HuH-7.5 (cell line): ENCODE data around the gene BCL7B.
"Not testable (repeated sequence)": the region's sequence is repeated elsewhere in the genome, so short reads cannot be mapped to it uniquely, and the experiment has no call there.

Experiments used
- DNase-seq: peaks from one replicate; pipeline ENCODE4 v3.0.0; 2011; ENCODE audit warnings: low spot score

Gene BCL7B

DNA sequence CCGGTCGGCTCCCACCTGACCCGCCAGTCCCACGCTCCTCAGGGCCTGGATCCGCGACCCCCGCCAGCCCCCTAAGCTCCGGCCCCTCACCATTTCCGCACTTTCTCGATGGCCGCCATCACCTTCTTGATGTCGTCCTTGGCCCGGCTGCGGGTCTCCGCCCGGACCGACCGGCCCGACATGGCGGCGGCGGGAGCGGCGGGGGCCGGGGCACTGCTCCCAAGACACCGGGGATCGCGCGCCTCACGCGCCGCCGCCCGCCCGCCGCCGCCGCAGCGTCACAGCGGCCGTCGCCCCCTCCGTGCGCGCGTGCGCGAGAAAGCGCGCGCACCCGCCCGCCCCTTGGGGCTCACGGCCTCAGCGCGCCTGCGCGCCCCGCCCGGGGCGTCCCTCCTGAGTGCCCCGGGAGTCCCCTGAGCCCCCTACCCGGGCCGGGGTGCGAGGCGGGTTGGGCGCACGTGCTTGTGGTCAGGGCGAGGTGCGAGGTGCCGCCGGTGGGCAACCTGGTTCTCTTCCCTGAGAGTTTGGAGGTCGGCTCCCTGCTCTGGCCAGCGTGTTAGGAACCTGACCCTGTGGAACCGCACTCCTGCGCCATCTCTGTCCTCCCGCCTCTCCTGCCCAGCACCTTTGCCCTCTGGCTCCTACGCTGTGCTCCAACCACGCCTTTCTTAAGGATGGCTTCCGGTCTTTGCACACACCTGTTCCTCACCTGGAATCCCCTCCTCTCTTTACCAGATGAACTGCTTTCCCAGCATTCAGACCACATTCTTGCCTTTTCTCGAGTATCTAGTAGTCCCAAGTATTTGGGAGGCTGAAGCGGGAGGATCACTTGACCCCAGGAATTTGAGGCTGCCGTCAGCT is at the start of gene BCL7B:
BCL7B (minus strand) TSS at position 294 of the 861 bp plus-strand sequence; CDS start at position 182, 112 bp downstream.
- DNase-seq = peak; percentile 93

DNA sequence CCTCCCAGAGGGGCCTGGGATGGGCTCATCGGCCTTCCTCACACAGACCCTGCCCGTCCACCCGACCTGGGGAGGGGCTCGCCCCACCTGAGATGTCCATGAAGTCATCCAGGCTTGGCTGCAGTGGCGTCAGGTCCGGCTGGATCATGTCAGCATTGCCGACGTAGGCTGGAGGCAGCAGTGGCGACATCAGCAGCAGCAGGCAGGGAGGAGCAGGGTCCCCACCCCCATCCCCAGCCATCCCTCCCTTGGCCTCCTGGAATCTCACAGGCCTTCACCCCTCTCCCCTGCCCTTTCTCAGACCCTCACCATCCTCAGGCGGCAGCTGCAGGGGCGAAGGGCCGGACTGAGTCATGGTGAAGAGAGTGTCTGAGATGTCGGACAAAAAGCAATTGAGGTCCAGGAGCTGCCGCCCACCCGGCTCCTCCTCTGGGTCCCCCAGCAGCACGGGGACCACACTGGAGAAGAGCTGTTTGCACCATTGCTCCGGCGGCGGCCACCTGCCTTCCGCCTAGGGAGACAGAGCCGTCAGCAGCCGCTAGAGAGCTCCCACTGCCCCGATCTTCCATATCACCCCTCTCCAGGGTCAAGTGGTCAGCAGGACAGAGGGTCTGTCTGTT is 48.2 kb upstream of the BCL7B start:
- no peak for DNase-seq

DNA sequence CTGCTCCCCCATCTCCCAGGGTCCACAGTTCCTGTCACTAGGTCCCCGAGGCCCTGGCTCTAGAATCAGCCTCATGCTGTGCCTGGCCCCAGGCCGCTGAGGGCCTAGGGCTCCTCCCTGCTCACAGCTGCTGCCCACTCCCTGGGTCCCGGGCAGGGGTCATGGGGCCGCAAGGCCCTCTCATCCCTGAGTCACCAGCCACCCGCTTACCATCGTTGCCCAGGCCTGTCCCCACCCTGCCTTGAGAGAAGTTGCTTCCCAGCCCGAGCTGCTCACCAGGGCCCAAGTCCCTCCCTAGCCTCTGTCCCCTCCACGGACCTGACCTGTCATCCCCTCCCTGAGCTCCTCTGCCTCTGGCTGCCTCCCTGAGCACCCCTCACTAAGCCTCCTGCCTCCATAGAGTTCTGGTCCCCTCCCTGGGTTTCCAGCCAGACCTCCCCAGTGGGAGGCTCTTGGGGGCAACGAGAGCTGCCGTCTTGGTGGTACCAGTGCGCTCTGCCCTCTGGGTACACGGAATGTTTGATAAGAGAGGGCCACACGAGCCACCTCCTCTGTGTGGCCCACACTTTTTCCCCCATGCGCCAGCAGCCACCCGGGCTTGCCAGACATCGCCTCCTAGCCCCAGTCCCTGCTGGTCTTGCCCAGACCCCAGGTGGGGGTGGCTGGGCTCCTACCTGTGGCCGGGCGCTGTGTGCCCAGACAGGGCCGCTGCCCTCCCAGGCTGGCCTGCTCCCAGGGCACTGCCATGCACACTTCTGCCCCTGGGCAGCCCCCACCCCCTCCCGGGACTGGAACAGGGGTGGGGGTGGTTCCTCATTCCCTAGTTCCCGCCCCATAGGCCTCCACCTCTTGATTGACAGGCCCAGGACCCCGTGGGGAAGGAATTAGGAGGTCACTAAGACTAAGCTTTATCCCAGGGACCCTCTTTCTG is 45.5 kb upstream of the BCL7B start:
- no peak for DNase-seq

DNA sequence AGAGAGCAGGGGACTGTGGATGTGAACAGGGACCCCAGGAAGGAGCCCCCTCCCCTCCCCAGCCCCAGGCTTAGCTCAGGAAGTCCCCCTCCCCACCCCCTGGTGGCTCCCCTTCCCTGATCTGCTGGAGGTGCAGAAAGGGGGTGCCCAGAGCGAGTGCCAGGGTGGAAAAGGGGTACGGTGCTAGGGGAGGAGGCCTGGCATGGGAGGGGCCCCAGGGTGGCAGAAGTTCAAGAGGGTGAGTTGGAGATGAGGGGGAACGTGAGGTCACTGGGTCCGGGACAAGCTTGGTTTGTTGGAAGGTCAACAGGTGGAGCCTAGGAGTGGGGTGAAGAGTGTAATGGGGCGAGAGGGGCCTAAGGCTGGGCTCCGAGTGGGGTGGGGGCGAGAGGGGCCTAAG is 42.4 kb upstream of the BCL7B start:
- no peak for DNase-seq

DNA sequence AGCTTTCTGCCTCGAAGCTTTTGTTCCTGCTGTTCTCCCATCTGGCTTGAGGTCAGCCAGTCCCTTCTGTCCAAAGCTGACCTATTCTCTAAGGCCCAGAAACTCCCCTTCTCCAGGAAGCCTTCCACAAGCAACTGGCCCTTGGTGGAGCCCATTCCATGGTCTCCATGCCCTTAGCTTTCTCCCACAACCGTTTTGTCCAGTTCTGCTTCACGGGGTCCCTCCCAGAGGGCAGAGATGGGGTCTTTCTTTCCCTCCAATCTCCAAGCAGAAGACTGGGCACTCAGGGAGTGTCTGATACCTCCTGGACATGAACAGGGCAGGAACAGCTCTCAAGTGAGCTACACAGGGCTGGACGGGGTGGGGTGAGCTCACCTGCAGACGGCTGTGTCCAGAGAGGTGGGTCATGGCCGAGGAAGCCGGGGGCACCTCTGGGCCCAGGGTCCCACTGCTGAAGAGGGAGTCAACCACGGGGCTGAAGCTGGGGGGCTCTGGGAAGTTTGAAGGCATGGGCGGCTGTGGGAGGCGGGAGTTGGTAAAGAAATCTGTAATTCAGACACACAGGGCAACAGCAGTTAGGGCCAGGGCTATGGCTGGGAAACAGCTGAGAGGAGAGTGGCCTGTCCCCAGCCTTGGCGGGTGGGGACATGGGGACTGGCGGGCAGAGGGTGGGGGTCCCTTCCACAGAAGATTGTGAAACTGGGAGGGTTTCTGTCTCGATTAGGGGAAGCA is 41.8 kb upstream of the BCL7B start:
- DNase-seq = no peak

DNA sequence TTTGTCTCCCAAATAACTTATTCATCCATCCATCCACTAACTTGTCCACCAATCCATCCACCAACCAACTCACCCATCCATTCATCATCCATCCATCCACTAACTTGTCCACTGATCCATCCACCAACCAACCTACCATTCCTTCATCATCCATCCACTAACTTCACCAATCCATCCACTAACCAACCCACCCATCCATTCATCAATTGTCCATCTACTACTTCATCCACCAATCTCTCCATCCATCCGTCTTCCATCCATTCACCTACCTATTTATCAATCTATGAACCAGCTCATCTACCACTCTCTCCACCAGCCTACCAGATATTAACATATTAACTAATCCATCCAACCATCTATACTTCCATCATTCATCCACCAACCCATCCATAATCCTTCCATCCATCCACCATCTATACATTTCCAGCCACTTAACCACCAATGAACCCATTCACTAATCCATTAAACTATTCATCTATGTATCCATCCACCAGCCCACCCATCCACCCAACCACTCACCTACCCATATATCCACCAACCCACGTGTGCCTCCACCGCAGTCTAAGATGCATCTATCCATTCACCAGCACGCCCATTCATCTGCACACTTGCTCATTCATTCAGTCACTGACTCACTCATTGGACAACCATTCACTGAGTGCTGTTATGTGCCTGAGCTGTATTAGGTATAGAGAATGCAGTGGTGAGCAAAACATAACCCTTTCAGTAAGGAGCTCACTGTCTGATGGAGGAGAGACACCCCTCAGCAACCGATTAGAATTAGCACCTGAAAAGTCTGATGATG is 40.7 kb upstream of the BCL7B start:
- DNase-seq = no peak

DNA sequence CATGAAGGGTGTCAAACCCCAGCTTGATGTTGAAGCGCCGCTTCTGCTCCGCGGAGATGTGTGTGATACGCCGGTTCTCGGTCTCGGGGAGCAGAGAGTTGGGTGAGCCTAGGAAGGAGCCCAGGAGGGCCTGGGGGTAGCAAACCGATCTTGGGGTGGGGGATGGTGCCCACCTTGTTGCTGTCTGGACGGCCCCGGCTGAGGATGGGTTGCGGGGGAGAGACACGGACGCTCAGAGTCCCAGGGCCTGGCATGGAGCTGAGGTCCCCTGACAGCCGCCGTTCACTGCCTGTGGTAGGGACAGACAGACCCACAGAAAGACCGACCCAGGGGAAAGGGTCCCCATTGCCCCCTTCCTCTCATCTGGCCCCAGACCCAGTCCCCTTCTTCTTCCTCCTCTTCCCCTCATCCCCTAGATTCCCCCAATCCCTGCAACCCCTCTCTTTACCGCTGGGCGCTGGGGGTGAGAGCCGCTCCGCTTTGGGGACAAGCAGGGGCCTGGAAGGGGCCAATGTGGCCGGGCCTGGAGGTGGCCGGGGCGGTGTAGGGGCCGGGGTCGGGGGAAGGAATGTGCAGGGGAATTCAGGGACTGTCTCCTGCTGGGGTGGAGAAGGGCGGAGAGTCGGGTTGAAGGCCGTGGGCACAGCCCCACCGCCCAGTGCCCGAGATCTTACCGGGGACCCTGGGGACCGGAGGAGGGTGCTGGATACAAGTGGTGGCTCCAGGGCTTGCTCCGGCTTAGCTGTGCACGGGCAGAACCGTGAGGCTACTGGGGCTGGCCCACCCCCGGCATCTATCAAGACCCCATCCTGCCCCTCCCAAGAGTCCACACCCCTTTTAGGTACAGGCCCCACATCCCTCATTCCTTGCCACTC is 38.9 kb upstream of the BCL7B start:
- DNase-seq = no peak

DNA sequence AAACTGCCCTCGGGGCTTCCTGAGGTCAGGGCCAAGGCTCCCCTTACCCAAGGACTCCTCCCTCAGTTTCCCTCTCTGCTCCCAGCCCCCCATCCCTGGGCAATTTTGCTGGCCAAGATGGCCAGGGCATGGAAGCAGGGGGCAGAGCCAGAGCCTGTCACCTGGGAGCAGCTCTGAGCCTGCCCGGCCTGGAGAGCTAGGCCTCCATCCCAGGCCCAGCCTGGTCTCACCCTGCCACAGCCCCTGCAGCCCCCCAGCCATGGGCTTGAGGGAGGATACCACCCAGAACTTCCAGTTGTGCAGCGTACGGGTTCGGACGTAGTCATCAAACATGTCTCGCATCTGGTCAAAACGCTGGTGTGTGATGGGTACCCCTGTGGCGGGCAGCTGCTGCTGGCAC is 37.9 kb upstream of the BCL7B start:
- DNase-seq = no peak

DNA sequence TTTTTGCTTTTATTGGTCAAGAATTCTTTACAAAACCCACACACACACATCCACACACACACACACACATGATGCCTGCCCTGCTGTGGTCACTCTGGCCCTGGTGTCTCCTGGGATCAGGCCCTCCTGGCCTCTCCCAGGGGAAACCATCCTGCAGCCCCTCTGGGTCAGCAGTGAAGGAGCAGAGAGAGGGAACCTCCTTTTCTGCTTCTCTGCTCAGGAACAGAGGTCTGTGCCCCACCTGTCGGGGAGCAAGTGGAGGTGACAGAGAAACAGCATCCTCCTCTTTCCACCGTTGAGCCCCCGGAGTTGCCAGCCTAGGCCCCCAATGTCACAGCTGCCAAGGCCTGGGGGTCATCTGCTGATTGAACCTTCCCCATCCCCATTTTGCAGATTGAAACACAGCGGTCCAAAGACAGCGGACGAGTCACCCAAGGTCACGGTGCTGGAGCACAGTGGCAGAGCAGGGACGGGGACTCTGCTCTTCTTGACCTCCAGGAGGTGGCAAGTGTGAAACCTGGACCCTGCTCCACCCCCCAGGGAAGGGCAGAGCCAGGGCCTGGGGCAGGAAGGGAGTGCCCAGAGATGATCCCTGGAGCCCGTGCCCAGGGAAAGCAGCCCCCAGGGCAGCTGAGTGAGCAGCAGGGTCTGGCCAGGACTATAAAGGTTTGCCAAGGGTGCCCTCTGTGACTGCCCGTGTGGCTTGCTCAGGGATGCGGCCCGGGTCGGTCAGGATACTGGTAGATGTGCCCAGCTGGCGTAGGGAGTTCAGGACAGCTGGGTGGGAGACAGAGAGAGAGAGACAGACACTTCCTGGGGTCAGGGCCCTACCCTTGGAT is 35.9 kb upstream of the BCL7B start:
- DNase-seq = no peak

DNA sequence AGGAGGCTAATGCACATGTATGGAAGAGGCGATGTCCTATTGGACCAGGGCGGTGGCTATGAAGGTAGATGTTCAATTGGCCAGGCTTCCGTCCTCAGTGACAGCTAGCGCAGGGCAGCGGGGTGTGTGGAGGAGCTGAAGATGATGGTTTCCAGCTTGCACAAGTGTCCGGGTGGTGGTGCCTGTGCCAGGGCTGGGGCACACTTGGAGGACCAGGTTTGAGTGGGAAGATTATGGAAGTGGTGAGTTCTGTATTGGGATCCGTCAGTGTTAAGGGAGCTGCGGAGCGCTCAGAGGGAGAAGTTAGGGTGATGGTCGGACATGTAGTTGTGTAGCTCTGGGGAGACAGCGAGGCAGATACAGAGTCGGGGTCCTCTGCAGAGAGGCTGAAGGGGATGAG is 29.4 kb upstream of the BCL7B start:
- DNase-seq = no peak

DNA sequence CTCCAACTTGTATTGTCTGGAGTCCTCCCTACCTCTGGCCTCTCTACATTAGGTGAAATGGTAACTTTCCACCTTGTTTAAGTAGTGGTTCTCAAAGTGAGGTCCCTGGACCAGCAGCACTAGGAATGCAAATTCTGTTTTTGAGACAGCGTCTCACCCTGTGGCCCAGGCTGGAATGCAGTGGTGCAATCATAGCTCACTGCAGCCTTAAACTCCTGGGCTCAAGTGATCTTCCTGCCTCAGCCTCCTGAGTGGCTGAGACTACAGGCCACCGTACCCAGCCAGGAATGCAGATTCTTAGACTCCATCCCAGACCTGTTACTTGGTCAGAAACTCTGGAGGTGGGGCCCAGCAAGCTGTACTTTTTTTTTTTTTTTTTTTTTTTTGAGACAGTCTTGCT is 27.7 kb upstream of the BCL7B start:
- DNase-seq = no peak

DNA sequence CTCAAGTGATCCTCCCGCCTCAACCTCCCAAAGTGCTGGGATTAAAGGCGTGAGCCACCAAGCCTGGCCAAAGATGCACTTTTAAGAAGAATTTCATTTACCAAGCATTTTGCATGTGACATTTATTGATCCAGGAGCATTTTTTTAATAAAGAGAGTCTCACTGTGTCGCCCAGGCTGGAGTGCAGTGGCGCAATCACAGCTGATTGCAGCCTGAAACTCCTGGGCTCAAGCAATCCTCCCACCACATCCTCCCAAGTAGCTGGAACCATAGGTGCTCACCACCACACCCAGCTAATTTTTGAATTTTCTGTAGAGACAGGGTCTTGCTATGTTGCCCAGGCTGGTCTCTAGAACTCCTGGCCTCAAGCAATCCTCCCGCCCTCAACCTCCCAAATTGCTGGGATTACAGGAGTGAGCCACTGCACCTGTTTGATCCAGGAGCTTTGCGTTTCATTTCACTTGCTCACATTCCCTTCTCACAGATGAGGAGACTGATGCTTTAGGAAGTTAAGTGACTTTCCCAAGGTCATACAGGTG is 25.2 kb upstream of the BCL7B start:
- no peak for DNase-seq

DNA sequence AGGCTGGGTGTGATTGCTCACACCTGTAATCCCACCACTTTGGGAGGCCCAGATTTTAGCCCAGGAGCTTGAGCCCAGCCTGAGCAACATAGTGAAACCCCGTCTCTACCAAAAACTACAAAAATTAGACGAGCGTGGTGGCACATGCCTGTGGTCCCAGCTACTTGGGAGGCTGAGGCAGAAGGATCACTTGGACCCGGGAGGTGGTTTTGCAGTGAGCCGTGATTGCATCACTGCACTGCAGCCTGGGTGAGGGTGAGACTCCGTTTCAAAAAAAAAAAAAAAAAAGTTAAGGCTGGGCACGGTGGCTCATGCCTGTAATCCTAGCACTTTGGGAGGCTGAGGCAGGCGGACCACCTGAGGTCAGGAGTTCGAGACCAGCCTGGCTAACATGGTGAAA is 23.5 kb upstream of the BCL7B start:
- DNase-seq = not testable (repeated sequence)

DNA sequence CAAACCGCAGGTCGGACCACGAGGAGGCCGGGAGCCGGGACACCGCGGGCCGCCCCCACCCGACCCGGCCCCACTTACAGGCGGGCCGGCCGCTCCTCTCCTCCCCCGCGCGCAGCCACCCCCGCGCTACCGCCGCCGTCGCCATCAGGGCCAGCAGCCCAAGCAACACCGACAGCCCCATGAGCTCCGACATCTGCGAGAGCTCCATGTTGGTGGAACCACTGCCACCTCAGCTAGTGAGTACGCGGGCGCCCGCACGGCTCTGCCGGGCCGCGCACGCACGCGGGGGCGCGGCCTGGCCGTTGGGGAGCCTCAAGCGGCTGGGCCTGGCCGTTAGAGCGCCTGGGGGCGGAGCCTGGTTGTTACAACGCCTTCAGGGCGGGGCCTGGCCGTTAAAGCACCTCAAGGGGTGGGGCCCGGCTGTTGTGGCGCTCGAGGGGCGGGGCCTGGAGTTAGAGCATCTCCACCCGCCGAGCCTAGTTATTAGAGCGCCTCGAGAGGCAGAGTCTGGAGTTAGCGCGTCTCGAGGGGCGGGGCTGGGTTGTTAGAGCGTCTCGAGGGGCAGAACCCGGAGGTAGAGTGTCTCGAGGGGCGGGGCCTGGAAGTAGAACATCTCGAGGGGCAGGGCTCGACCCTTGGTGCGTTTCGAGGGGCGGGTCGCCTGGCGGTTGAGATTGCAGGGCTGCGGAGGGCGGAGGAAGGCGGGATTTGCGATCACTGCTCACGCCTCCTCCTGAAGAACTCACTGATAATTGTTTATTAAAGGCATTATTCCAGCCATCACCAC is 21.0 kb upstream of the BCL7B start, which contains the start of gene TBL2:
TBL2 (minus strand) TSS at position 238 of the 787 bp plus-strand sequence; CDS start at position 208, 30 bp downstream.
- peak; percentile 90 for DNase-seq

DNA sequence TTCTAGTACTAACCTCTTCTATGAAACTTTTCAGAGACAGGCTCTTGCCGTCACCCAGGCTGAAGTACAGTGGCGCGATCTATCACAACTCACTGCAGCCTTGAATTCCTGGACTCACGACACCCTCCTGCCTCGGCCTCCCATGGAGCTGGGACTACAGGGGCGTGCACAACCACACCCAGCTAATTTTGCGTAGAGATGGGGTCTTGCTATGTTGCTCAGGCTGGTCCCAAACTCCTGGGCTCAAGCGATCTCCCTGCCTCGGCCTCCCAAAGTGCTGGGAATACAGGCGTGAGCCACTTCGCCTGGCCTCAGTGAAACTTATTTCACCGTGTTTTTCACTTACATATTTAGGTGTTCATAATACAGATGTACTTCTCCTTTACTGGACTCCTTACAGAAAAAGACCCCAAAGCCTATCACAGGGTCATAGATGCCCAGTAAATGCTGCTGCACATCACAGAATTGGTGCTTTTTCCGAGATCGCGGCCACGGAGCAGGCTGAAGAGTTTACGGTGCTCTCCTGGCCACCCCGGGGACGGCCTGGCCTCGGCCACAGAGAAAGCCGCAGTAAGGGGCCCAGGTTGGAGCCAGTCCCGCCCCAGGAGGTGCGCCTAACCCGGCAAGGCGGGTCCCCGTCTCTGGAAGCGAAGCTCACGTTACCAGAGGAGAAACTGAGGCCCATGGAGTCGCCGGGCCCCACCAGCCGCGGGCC is 20.3 kb upstream of the BCL7B start:
- DNase-seq = no peak

DNA sequence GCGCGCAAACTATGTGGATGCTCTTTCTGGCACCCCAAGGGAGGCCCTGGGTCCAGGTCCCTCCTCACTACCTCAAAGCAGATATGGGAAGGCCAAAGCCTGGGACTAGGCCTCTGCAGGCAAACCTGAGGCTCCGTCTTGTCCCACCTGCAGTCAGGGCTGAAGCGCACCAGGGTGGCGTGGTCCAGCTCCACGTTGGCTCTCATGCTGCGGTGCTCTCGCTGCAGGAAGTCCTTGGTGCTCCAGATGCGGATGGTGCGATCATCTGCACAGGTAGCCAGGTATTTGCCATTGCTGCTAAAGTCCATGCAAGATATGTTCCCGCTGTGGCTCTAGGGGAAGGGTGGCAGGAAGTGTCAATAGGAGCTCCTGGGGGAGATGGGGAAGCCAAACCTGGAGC is 16.3 kb upstream of the BCL7B start:
- DNase-seq = no peak

DNA sequence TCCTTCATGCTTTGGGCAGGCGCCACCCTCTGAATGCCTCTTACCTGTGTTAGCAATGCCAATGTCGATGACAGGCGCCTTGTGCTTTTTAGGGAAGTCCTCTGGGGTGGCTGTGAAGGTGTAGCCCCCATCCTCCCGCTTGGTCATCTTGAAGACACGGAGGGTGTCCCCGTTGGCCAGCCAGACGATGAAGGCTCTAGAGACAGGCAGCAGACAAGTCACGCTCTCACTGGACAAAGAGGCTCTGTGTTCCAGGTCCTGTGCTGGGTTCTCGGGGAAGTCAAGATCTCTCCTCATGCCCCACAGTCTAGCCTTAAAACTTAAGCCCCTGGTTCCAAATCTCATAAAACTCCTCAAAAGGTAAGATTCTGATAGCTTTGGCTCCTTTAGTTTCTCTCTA is 15.8 kb upstream of the BCL7B start:
- no peak for DNase-seq
